ENCODE results near the gene ITPKB.
"Not testable (repeated sequence)": the region's sequence is repeated elsewhere in the genome, so short reads cannot be mapped to it uniquely, and the experiment has no call there.

ITPKB gene

DNA sequence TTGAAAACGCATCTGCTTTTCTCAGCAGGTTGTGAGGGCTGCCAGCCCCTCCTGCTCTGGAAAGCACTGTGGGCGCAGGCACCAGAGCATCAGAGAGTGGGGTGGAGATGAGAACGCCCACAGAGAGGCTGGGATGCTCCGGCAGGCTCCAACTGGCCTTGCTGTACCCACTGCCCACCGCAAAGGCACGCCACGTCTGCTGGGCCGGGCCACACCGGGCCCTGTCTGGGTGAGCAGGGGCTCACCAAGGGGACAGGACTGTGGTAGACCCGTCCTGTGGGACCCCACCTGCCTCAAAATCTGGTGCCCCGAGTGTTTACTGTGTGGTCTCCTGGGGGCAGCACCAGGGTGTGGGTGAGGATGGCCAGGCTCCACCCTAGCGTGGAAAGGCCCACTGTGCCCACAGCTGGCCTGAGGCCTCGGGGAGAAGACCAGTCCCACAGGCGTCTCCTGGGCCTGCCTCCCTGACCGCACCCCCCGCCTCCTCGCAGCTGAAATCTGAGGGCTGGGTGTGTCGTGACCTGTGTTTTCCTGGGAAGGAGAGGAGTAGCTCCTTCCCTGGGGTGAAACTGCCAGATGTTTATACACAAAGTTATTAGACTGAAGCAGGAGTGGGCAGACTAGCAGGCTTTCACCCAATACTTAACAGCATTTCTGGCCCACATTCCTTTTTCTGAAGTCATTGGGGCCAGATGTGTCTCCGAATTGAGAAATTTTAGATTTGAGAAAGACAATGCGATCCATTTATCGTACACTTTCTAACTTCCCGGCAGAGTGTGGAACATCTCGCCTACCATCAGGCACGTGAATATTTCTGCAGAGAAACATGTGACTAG lies 136.7 kb downstream of the ITPKB start:
- no peak for DNase-seq (ENCODE audit: low spot score)

DNA sequence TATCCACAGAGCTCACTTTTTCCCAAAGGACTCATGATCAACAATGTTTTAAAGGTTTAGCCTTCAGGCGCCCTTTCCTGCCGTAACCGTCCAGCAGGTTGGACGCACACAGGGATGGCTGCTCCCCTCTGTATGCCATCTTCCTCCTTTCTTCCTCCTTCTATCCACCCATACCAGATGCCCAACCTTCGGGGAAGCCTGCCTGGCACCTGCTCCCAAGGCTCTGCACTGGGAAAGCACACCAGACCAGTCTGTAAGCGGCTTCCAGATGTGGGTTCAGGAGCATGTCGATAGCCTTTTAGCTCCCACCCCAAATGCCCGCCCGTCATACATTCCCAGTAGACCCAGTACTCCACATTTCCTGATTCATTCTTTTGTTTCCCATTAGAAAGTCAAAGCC lies 137.6 kb downstream of the ITPKB start:
- DNase-seq (ENCODE audit: low spot score), result no peak

DNA sequence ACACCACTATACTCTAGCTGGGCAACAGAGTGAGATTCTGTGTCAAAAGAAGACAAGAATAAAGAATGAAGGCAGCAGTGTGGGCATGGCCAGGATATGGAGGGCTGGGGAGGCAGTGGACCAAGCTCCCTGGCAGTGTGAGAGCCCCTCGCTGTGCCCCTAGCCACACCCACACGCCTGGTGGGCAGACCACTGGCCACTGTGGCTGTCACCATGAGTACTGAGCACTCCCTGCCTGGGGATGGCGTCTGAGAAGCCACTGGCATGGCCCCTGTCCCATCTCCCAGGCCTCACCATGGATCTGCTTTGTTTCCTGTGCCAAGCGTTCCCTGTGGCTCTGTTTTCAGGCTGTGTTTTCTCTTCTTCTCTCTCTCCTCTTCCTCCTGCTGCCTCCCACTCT lies 138.8 kb downstream of the ITPKB start:
- no peak for DNase-seq (ENCODE audit: low spot score)

DNA sequence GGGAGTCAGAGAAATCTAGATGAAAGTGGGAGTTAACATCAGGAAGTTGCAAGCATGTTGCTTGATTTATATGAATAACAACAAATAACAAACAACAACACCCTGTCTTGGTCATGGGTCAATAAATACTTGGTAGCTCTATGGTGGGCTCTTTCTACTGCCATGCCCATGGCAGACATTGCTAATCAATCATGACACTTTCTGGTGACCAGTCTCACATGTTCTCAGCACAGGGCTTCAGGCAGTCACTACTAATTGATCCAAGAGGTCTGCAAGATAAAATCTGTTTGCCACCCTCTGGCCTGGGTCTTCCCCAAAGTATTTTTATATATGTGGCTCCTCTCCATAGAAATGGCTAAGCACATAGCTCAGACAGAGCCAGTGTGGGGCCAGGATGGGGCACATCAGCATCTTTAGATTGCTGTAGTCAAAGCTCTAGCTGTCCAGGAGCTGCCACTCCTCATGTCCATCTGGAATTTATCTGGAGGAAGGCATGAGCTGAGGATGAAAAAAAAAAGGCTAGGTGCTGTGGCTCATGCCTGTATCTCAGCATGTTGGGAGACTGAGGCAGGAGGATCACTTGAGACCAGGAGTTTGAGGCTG lies 139.3 kb downstream of the ITPKB start:
- no peak for DNase-seq (ENCODE audit: low spot score)

DNA sequence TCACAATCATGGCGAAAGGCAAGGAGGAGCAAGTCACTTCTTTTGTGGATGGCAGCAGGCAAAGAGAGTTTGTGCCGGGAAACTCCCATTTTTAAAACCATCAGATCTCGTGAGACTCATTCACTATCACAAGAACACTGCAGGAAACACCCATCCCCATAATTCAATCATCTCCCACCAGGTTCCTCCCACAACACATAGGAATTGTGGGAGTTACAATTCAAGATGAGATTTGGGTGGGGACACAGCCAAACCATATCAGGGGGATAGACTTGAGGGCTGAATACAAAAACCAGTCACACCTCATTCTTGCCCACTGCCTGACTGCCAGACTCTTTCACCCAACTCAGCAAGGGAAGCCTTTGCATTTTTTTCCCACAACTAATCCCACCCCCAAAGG lies 140.1 kb downstream of the ITPKB start:
- DNase-seq (ENCODE audit: low spot score), result not testable (repeated sequence)

DNA sequence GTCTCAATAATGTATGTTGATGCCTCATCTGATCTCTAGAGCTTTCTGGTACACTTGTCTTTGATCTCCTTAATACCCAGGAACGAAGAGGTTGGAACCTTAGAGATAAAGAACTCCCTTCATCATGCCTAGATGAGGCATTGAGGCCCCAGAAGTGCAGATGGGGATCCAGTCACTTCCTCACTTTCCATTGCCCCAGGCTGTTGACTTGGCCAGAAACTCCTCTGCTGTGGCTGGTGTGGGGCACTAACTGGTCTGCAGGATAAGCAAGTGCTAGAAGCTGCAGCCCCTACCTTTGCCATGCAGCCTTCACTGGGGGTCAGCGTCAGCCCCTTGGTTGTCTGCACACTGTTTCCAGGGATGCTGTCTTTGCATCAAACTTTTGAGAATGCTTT lies 140.6 kb downstream of the ITPKB start:
- DNase-seq (ENCODE audit: low spot score), result no peak

DNA sequence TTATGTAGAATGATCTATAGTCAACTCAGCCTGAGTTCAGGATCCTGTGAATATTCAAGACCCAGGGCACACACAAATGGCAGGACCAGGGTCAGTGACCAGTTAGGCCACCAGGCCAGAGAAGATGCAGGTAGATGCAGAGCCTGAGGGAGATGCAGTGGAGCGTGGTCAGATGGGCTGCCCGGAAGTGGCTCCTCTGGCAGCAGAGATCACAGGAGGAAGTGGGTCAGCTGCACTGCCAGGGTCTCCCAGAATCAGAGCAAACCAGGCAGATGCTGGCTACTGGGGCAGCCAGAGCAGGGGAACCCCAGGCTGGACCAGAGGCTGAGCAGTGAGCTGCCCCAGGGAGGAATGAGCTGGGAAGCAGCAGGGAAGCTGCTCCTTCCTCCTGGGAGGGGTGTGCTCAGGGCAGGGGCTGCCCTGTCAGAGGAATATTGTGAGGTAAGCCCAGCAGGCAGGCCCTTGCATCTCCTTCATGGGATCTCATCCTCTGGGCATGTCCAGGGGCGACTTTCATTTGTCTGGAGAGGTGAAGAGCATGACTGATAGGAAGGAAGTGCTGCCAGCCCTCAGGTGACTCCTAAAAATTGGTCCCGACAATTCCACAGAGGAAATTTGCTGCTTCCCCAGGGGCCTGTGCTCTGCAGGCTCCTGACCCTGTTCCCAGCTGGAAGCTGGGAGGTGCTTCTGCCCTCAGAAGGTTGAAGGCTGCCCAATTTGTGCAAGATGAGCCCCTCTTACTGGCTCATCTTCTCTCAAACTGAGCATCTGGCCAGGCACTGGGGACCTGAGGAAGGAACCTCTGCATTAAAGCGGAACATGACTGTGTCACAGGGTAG lies 141.2 kb downstream of the ITPKB start:
- DNase-seq (ENCODE audit: low spot score), result no peak

DNA sequence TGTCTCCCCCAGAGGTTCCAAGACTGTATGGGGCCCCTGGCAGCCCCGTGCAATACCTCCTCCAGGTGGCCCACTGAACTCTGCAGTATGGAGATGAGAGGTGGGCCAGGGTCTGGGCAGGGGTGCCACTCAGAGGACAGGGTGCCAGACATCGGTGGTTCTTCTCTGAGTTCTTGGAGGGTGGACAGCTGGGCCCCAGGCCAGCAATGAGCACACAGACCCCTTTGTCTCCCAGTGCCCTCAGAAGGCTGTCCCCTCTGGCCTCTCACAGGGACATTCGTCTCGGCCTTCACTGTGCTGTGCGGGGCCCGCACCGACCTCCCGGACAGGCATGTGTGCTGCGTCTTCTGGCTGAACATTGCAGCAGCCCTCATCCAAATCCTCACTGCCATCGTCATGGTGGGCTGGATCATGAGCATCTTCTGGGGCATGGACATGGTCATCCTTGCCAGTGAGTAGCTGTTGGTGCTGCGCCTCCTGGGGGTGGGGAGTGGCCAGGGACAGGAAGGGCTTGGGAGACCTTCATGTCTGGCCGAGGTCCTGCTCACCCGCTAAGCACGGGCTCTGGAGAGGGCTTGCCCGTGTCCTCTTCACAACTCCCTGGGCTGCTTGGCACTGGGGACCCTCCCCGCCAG lies 142.4 kb downstream of the ITPKB start:
- no peak for DNase-seq (ENCODE audit: low spot score)

DNA sequence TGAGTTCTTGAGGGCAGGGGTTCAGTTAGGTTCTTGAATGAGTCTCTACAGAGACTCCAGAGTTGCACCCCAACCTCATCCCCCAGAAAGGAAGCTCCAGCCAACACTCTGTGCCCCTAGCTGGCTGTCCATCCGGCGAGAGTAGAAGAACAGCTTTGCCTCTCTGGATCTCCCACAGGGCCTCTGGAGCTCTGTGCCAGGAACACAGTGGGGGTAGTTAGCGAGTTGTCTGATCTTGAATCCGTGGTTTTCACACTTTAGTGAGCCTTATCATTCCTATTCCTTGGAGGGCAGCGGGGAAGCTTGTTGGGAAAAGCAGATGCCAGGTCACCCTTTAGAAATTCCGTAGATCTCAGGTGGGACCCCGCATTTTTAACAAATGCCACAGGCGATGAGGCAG lies 145.5 kb downstream of the ITPKB start:
- no peak for DNase-seq (ENCODE audit: low spot score)

DNA sequence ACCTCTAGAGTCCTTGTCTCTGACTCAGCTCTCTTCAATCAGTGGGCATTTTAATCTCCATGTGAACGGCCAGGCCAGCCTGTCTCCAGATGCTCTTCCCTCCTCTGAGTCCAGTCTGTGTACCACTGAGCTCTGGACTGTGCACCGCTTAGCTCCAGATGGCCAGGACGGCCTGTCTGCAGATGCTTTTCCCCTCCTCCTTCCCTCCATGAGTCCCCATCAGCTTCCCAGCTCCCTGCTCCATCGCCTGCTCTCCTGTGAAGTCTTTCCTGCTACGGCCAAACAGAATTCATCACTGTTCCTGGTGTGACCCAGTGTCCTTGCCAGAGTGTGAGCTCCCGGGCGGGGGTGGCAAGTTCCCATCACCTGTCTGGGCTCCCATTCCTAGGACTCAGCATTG lies 148.5 kb downstream of the ITPKB start:
- DNase-seq (ENCODE audit: low spot score), result no peak

DNA sequence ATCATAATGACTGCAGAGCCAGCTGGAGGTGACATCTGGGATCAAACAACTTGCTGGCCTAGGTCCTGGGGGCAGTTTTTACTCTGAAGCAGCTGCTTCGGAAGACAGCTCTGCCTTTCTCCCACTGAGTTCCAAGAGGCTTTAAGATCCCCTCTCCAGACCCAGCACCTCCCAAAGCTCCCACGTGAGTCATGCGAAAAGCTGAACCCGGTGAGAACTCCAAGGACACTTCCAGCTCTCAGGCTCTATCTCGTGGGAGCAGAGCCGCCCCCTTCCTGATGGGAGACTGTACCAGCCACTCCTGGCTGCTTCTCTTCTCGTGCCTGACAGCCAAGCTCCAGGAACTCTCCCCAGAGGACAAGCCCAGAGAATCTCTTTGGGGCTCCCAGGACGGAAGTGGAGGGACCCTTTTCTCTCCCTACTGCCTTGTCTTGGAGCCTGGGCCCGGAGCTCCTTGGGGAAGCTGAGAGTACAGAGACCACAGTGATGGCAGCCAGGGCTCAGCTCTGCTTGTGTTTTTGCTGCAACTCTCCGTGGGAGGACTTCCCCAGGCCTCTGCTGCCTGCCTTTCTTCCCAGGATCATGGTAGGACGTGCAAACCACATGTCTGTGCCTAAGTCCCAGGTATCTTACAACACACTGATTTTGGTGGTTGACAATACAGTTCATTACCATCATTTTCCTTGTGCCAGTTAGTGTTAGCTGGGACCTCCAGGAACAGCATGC lies 149.9 kb downstream of the ITPKB start:
- DNase-seq (ENCODE audit: low spot score), result no peak

DNA sequence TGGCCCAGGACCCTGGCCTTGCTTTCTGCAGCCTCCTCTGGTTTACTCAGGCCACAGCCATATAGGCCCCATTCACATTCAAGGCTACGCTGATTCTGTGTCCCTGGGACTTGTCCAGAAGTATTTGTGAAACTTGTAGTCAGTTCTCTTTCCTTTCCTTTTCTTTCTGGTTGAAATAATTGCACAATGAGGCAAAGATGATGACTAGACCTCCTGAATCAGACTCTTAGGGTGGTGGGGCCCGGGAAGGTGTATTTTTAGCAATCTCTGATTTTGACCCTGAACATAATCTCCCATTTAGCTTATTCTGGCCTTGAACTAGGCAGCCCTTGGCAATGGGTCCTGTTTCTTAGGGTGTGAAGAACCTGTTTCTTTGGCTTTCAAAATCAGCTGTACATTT lies 150.6 kb downstream of the ITPKB start:
- DNase-seq (ENCODE audit: low spot score), result no peak

DNA sequence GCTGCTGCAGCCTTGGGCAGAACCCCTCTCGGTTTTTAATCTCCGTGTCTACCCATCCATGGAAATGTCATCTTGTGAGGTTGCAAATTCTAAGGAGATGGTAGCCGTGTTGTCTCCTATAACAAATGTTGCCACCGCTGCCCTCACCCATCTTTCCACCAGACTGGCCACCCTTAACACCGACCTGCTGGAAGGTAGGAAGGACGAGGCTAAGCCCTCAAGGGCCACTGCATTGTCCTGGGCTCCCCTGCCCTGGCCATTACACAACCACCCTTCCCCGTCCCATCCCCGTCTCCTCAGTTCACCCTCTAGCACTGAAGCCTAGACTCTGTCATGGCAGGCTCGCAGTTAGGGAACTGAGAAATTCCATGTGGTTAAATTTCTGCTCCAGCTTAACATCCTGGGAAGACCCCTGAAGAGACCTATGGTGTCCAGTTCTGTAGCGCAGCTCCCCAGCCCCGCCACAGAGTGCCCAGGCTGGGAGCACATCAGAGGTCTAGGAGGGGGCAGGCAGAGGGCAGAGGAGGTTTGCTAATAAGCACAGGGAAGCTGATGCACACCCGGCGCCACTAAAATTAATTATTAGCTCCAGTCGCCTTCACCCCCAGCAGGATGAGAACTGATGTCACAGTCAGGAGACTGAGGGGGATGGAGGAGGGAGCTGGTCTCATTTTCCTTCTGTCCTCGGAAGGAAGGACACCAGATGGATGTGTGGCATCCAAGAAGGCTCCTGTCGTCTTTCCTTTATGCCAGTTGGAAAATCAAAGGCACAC lies 152.2 kb downstream of the ITPKB start:
- no peak for DNase-seq (ENCODE audit: low spot score)

DNA sequence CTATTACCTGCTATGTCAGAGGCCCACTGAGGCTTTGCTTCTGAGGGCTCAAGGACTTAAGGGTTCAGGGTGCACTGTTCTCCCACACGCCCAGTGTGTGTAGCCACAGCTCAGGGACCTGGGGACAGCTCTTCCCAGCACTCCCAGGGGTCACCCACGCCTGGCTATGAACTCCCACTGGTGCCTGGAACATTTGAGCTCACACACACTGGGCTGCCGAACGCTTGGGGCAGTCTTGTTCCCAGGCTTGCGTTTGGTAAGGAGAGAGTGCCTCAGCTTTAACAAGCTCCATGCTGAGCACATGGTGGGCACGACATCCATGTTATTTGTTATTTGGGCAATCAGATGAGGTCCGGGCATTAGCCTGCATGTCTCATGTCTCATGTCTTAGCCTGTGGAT lies 153.0 kb downstream of the ITPKB start:
- no peak for DNase-seq (ENCODE audit: low spot score)

DNA sequence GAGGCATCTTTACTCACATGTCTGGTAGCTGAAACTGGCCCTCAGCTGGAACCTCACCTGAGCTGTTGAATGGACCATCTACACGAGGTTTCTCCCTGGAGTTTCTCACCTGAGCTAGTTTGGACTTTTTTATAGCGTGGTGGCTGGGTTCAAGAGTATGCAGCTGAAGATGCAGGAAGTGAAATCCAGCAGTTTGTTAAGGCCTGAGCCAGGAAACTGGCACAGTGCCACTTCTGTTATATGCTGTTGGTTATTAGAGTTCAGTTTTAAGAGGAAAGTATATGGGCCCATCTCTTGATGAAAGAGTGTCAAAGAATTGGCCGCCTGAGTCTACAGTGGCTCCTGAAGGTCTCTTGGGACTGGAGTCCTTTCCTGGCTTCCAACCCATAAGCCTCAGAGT lies 154.9 kb downstream of the ITPKB start:
- DNase-seq (ENCODE audit: low spot score), result no peak

DNA sequence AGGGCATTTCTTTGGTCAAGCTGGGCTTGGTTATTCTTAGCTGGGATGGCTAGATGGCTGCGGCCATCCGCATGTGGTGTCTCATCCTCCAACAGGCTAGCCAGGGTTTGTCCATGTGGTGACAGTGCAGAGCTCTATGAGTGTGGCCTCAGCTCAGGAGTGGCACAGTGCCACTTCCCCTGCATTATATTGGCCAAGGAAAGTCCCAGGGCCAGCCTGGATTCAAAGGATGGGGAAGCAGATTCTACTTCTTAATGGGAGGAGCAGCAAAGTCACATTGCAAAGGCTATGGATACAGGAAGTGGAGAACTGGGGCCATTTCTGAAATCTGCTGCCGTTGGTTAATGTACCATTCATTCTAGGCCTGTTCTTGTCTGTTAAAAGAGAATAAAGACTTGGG lies 156.1 kb downstream of the ITPKB start:
- no peak for DNase-seq (ENCODE audit: low spot score)

Measured in left forelimb (tissue), 1 donor.